Head of caudate nucleus (tissue), 42 donors: ENCODE measurements around the gene HADHA.
"Not testable (repeated sequence)": the region's sequence is repeated elsewhere in the genome, so short reads cannot be mapped to it uniquely, and the experiment has no call there.

Source experiments
- DNase-seq, 42 donors: peaks; one replicate each; pipeline versions ENCODE4 v3.0.0 to v3.0.0-alpha.2; 2020 to 2021; ENCODE audit warnings: mixed read lengths in 7 of 42
- intact Hi-C: fragments of 100-400 bp; cut with DNase I; formaldehyde crosslinking; loops from one replicate; pipeline ENCODE4 v1.15.0; 2022

HADHA gene

GRCh38 chr2:26244309-26245230 is at the start of gene HADHA, which contains the start of gene HADHB:
Gene HADHA (minus strand): TSS chr2:26244632. CDS start chr2:26244596, 36 bp downstream.
Gene HADHB (plus strand): TSS chr2:26244939. CDS start chr2:26254255, 9,316 bp downstream.
- DNase-seq = peak; percentile 81 to 96 (median 90)
- intact Hi-C loops = loop anchor here (10.0 kb wide), 2 partner anchors 70 to 100 kb away; partner anchors contain the start of genes ADGRF3, GAREM2 and SELENOI

DNA sequence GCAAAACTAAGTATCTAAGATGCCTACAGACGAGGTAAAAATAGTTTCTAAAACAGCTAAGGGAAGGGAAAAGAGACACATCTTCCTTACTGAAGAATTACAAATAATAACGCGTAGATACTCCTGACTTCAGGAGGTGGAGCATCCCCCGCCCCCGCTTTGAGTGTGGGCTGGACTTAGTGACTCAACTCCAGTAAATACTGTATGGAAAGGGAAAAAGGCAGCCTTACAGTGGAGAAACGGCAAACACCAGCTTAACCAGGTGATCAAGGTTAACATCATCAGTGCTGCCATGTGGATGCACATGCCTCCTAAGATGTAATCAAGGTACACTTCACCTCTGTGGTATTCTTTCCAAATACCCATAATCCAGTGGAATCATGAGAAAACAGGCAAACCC is 48.2 kb upstream of the HADHA start:
- peak; percentile 38 to 91 (median 74) for DNase-seq
- intact Hi-C loops = no loop called here

- no peak for DNase-seq
- intact Hi-C loops = no loop called here
These were observed 45.6 kb upstream of the HADHA start for GRCh38 chr2:26290001-26290400.

DNA sequence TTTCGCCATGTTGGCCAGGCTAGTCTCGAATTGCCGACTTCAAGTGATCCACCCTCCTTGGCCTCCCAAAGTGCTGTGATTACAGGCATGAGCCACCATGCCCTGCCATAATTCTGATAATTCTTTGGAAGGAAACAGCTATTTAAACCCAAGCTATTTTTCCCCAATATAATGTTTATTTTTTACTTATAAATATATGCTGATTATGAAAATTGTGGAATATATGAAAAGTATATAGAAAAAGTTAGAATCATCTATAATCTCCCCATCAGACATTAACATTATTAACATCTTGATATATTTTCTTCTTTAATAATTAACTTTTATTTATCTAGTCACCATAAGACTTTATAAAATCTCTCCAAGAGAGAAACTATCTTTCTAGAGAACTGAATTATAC is 41.5 kb upstream of the HADHA start:
- intact Hi-C loops = no loop called here
- DNase-seq = no peak

DNA sequence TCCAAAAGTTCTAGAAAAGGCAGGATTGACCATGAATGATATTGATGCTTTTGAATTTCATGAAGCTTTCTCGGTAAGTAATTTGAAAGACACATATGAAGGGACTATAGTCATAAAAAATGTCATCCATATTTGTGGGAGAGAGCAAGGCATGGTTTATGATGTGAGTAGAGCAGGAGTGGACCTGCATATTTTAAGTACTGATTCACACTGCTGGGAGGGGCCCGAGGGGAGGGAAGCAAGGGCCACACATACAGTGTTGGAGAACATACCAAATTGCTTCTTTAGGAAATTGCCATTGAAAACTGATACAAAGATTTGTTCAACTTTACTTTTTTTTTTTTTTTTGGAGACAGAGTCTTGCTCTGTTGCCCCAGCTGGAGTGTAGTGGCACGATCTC is 39.7 kb upstream of the HADHA start:
- intact Hi-C loops = no loop called here
- no peak for DNase-seq

DNA sequence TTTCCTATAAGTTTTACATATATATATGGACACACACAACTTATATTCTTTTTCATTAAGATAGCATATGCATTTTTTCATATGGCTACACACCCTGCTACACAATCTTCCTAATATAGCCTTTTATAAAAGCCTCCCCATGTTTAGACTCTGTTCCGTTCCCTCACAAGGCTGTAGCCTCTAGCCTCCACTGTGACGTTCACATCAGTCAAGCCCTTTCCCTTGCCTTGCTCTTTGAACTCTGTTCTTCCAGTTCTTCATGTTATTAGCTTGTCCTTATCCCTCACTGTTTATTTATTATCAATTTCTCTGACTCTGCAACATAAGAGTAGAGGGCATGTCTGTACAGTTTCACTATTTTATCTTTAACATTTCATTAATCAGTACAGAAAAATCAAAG is 39.2 kb upstream of the HADHA start:
- intact Hi-C loops = no loop called here
- no peak for DNase-seq

DNA sequence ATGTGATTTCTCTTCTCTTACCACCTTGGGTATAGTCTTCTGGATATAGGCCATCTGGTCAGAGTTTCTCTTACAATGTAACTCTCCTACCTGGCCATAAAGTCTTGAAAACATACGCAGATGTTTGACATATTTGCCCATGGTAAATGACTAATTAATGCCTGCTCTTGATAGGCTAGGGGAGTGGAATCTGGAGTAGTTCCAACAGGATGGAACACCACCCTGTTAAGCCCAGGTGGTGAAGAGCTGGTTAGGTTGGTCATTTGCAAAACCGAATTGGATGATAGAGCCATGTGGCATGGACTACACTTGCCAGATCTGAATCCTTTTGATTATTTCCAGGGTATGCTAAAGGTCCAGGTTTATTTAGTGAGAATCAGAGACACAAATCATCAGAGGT is 36.8 kb upstream of the HADHA start:
- intact Hi-C loops = no loop called here
- DNase-seq = no peak

DNA sequence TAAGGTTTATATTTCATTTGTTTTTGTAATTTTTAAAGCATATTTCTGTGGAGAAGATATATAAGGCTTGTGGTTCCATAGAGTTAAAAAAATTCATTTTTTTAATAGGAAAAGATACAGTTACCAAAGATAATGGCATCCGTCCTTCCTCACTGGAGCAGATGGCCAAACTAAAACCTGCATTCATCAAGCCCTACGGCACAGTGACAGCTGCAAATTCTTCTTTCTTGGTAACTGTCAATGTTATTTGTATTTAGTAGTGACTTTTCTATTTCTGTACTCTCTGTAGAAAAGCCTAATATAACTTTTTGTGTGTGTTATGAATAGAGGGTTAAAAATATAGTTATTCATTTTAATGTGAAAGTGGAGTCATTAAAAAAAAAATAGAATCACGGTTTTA is 35.5 kb upstream of the HADHA start:
- no peak for DNase-seq
- intact Hi-C loops = no loop called here

DNA sequence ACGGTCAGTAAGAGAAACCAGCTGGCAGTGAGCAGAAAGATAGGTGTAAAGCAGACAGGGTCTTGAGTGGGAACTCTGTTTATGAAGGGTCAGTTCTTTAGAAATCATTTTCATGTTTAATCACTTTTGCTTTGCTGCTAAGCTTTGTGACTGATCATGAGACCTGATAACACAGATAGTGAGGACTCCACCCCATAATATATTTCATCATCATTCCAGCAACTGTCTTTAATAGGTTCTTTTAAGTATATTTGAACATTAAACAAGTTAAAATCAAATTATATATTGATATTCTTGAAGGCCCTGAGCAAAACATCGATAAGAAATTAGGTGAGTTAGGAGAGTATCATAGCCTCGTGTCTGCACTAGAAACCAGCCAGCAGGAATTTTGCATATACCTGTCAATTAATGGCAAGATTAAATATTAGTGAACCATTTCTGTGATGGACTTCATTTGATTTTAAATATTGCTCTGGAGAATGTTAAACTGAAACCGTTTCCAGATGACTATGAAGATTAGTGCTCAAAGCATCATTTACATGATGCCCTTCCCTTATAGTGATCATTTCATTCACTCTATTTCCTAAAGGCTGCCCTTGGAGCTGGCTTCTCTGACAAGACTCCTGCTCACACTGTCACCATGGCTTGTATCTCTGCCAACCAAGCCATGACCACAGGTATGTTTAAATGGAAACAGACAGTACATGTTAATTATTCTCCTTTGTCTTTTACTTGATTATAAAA is 32.2 kb upstream of the HADHA start:
- no peak for DNase-seq
- intact Hi-C loops = no loop called here

GRCh38 chr2:26274058-26274613 is 29.7 kb upstream of the HADHA start:
- intact Hi-C loops = no loop called here
- peak in 4 of 42 donors; percentile 12 to 41 (median 14) for DNase-seq

- no peak for DNase-seq
- intact Hi-C loops = no loop called here
These were observed 29.1 kb upstream of the HADHA start for GRCh38 chr2:26273501-26273900.

- intact Hi-C loops = no loop called here
- DNase-seq = no peak
These were observed 25.9 kb upstream of the HADHA start for GRCh38 chr2:26270373-26270772.

GRCh38 chr2:26269571-26270158 is 25.2 kb upstream of the HADHA start:
- intact Hi-C loops = no loop called here
- no peak for DNase-seq

DNA sequence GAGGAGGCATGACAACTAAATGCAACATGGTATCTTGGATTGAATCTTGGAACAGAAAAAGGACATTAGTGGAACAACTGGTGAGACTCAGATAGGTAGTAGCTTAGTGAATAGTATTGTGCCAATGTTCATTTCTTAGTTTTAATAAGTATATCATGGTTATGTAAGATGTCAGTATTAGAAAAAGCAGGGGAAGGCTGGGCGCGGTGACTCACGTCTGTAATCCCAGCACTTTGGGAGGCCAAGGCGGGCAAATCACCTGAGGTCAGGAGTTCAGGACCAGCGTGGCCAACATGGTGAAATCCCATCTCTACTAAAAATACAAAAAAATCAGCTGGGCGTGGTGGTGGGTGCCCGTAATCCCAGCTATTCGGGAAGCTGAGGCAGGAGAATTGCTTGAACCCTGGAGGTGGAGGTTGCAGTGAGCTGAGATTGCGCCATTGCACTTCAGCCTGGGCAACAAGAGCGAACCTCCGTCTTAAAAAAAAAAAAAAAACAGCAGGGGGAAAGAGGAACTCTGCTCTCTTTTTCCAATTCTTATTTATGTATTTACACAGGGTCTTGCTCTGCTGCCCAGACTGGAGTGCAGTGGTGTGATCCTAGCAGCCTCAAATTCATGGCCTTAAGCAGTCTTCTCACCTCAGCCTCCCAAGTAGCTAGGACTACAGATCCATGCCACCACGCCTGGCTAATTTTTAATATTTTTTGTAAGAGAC is 24.4 kb upstream of the HADHA start:
- peak in 37 of 42 donors; percentile 2 to 67 (median 38) for DNase-seq
- intact Hi-C loops = not testable (repeated sequence)

- intact Hi-C loops = no loop called here
These were observed 23.8 kb upstream of the HADHA start for GRCh38 chr2:26268213-26268612.

GRCh38 chr2:26258836-26259235 is 14.4 kb upstream of the HADHA start:
- DNase-seq, intact Hi-C loops: not testable (repeated sequence)

More at GRCh38 chr2:26268213-26268612, 23.8 kb upstream of the HADHA start:
- DNase-seq = peak in 1 of 42 donors; percentile 21

- intact Hi-C loops = no loop called here
- no peak for DNase-seq
These were observed 11.4 kb upstream of the HADHA start for GRCh38 chr2:26255759-26256384.

DNA sequence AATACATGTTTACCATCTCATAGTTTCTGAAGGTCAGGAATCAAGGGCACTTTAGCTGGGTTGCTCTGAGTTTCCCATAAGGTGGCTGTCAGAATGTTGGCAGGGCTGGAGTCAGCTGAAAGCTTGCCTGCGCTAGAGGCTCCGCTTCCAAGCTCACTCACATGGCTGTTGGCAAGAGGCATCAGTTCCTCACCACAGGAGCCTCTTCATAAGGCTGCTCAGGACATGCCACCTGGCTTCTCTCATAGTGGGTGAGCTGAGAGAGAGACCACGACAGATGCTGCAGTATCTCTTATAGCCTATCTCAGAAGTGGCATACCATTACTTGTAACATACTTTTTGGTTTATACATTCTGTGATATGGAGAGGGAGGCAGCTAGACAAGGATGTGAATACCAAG is 7.5 kb upstream of the HADHA start:
- intact Hi-C loops = no loop called here
- DNase-seq = peak in 31 of 42 donors; percentile 8 to 67 (median 36)
